ENCODE data around the gene NECTIN1. TPM values are rescaled to one million over a fixed set of nuclear protein-coding genes. Genes with fewer than 3 reads are reported as not detected.

The NECTIN1 gene
- total RNA-seq, 1 experiment from 2014 or later = 2.3 TPM

DNA sequence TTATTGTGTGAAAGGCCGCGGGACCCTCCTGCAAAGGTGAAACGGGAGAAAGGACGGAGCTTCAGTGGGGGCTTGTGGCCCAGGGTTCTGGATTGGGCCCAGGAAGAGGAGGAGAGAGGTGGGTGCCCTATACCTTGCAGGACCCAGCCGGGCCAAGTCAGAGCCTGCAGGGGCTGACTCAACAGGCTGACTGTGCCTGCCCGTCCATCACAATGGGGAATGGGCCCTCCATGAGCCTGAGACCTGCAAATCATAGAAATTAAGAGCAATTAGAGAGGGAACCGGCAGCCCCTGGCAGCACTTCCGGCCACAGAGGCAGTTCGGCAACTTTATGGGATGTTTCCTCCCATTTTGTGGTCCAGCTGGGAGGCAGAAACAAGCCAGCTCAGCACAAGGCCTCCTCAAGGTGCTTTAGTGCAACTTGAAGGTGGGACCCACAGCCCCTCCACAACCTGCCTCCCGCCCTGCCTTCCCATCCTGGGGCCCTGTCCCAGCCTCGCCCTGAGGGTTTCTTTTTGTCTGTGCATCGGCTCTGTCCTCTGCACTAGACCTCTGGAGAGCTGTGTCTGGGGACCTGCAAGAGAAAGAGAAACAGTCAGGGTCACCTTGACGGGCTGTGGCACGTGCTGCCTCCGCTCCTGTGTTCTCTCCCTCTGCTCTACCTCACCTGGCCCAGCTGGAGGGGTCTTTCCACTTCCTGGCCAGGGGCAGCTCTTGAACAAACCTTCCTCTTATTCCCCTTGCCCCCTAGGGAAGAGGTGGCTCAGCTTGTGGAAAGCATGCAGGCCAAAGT is 19.1 kb upstream of the NECTIN1 start:
- no peaks in the 10 kb centered on the region for H3K9me3 ChIP-seq (replicated peaks)
- no peaks in the 10 kb centered on the region for H3K36me3 ChIP-seq
- DNase-seq (ENCODE audit: low read depth in 1 of 2, low spot score in 2 of 2) = no peak
- no peaks in the 10 kb centered on the region for H3K27me3 ChIP-seq (replicated peaks)
- no peak overlapping the region for H3K4me3 ChIP-seq
- H3K4me1 ChIP-seq (replicated peaks) = no peaks in the 10 kb centered on the region
- H3K27ac ChIP-seq = no peak overlapping the region

GRCh38 chr11:119745776-119746535 is 17.0 kb upstream of the NECTIN1 start:
- no peak for DNase-seq (ENCODE audit: low read depth in 1 of 2, low spot score in 2 of 2)
- Histone ChIP-seq H3K36me3 (no peaks in the 10 kb centered on the region), H3K9me3 (replicated peaks) (no peaks in the 10 kb centered on the region), H3K4me1 (replicated peaks) (no peaks in the 10 kb centered on the region), H3K27me3 (replicated peaks) (no peaks in the 10 kb centered on the region), H3K4me3 (no peak overlapping the region), H3K27ac (no peak overlapping the region)

- no peaks in the 10 kb centered on the region for H3K27me3 ChIP-seq (replicated peaks)
Measured at GRCh38 chr11:119745112-119745511, 16.1 kb upstream of the NECTIN1 start.

GRCh38 chr11:119744577-119744976 is 15.6 kb upstream of the NECTIN1 start:
- Histone ChIP-seq H3K27ac (no peak overlapping the region), H3K4me3 (no peak overlapping the region), H3K4me1 (replicated peaks) (no peaks in the 10 kb centered on the region), H3K27me3 (replicated peaks) (no peaks in the 10 kb centered on the region), H3K36me3 (no peaks in the 10 kb centered on the region), H3K9me3 (replicated peaks) (no peaks in the 10 kb centered on the region)
- DNase-seq (ENCODE audit: low read depth in 1 of 2, low spot score in 2 of 2) = no peak

More at GRCh38 chr11:119745112-119745511, 16.1 kb upstream of the NECTIN1 start:
- Histone ChIP-seq H3K36me3 (no peaks in the 10 kb centered on the region), H3K27ac (no peak overlapping the region), H3K4me1 (replicated peaks) (no peaks in the 10 kb centered on the region), H3K4me3 (no peak overlapping the region), H3K9me3 (replicated peaks) (no peaks in the 10 kb centered on the region)
- no peak for DNase-seq (ENCODE audit: low read depth in 1 of 2, low spot score in 2 of 2)

- Histone ChIP-seq H3K4me1 (replicated peaks) (no peaks in the 10 kb centered on the region), H3K4me3 (no peak overlapping the region), H3K27me3 (replicated peaks) (no peaks in the 10 kb centered on the region), H3K36me3 (no peaks in the 10 kb centered on the region), H3K27ac (no peak overlapping the region), H3K9me3 (replicated peaks) (no peaks in the 10 kb centered on the region)
- no peak for DNase-seq (ENCODE audit: low read depth in 1 of 2, low spot score in 2 of 2)
Measured at GRCh38 chr11:119743006-119743405, 14.0 kb upstream of the NECTIN1 start.

GRCh38 chr11:119742263-119742861 is 13.4 kb upstream of the NECTIN1 start:
- no peaks in the 10 kb centered on the region for H3K27me3 ChIP-seq (replicated peaks)

DNA sequence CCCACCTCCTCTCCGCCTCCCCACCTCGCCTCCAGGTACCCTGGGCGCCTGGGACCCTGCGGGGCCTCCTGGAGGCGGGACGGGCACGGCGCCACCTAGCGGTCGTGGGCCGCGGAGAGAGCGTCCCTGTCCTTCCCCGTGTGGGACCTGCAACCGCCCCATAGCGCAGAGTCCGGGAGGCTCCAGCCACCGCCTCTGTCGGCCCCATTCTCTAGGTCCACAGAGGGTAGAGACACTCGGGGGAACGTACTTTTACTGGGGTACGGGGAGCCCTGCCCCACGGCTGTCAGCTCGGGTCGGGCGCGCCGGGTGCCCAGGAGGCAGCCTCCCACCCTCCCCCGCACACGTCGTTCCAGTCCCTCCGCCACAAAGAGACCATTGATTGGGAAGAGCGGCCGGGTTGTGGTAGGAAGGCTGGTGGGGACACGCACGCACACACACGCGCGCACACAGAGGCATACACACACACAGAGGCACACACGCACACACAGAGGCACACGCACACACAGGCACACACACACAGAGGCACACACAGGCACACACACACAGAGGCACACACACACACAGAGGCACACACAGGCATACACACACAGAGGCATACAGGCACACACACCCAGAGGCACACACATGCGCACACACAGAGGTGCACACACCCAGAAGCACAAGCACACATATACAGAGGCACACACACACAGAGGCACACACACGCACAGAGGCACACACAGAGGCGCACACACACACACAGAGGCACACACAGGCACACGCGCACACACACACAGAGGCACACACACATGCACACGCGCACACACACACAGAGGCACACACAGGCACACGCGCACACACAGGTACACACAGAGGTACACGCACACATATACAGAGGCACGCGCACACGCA is 12.6 kb upstream of the NECTIN1 start:
- H3K27ac ChIP-seq = no peak overlapping the region
- DNase-seq (ENCODE audit: low read depth in 1 of 2, low spot score in 2 of 2) = no peak
- H3K4me3 ChIP-seq = no peak overlapping the region
- no peaks in the 10 kb centered on the region for H3K9me3 ChIP-seq (replicated peaks)
- no peaks in the 10 kb centered on the region for H3K36me3 ChIP-seq
- no peaks in the 10 kb centered on the region for H3K4me1 ChIP-seq (replicated peaks)
- H3K27me3 ChIP-seq (replicated peaks) = no peaks in the 10 kb centered on the region

More at GRCh38 chr11:119742263-119742861, 13.4 kb upstream of the NECTIN1 start:
- no peaks in the 10 kb centered on the region for H3K9me3 ChIP-seq (replicated peaks)
- no peak overlapping the region for H3K27ac ChIP-seq
- H3K4me1 ChIP-seq (replicated peaks) = no peaks in the 10 kb centered on the region
- no peak for DNase-seq (ENCODE audit: low read depth in 1 of 2, low spot score in 2 of 2)
- H3K4me3 ChIP-seq = no peak overlapping the region
- H3K36me3 ChIP-seq = no peaks in the 10 kb centered on the region

DNA sequence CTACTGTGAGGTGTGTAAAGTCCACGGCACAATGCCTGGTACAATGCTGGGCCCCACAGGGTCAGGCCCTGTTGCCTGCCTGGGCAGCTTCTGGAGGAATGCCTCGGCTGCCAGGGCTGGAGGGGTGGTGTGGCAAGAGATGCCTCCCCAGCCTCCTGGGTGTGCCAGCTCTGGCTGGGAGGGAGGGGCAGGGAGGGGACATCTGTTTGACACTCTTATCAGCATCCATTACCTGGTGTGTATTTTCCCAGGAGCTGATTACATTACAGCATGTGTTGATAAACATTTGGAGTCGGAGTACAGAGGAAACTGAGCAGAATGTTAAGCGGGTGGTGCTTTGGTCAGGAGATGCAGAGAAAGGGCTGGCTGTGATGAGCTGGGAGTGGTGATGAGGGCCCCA is 11.0 kb upstream of the NECTIN1 start:
- Histone ChIP-seq H3K36me3 (no peaks in the 10 kb centered on the region), H3K27me3 (replicated peaks) (no peaks in the 10 kb centered on the region), H3K4me1 (replicated peaks) (no peaks in the 10 kb centered on the region), H3K9me3 (replicated peaks) (no peaks in the 10 kb centered on the region), H3K27ac (no peak overlapping the region), H3K4me3 (no peak overlapping the region)
- DNase-seq (ENCODE audit: low read depth in 1 of 2, low spot score in 2 of 2) = no peak

GRCh38 chr11:119739021-119739703 is 10.2 kb upstream of the NECTIN1 start:
- no peak overlapping the region for H3K4me3 ChIP-seq
- no peaks in the 10 kb centered on the region for H3K36me3 ChIP-seq
- H3K9me3 ChIP-seq (replicated peaks) = no peaks in the 10 kb centered on the region
- DNase-seq (ENCODE audit: low read depth in 1 of 2, low spot score in 2 of 2) = no peak
- H3K27ac ChIP-seq = no peak overlapping the region
- no peaks in the 10 kb centered on the region for H3K27me3 ChIP-seq (replicated peaks)
- no peaks in the 10 kb centered on the region for H3K4me1 ChIP-seq (replicated peaks)

GRCh38 chr11:119738059-119738439 is 9.0 kb upstream of the NECTIN1 start:
- no peak for DNase-seq (ENCODE audit: low read depth in 1 of 2, low spot score in 2 of 2)
- no peak overlapping the region for H3K27ac ChIP-seq
- H3K9me3 ChIP-seq (replicated peaks) = no peaks in the 10 kb centered on the region
- H3K27me3 ChIP-seq (replicated peaks) = no peaks in the 10 kb centered on the region
- no peak overlapping the region for H3K4me3 ChIP-seq
- no peaks in the 10 kb centered on the region for H3K4me1 ChIP-seq (replicated peaks)
- no peaks in the 10 kb centered on the region for H3K36me3 ChIP-seq

GRCh38 chr11:119737366-119738058 is 8.5 kb upstream of the NECTIN1 start:
- Histone ChIP-seq H3K27ac (no peak overlapping the region), H3K4me1 (replicated peaks) (no peaks in the 10 kb centered on the region)

DNA sequence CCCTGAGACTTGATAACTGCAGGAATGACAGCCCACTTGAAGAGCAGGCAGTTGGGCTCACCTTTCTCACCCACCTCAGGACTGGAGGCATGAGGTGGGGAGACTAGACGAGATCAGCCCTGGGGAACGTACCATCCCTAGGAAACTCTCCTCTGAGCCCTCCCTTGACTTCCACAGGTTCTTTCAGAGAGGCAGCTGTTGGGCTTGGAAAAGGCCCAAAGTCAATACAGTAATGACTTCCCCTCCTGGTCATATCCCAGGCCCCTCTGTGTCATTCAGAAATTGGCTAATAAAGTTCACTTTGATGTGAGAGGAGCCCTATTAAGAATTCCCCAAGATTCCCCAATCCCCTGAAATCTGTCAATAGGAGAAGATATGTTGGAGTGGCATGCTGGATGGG is 5.8 kb upstream of the NECTIN1 start:
- H3K9me3 ChIP-seq (replicated peaks) = no peaks in the 10 kb centered on the region
- H3K27me3 ChIP-seq (replicated peaks) = no peaks in the 10 kb centered on the region
- DNase-seq (ENCODE audit: low read depth in 1 of 2, low spot score in 2 of 2) = no peak
- 0 out of 2 replicates have a peak, but pooled peaks cover 3% of the 10 kb centered on the region for H3K4me1 ChIP-seq (replicated peaks)
- no peak overlapping the region for H3K4me3 ChIP-seq
- H3K27ac ChIP-seq = no peak overlapping the region
- no peaks in the 10 kb centered on the region for H3K36me3 ChIP-seq

More at GRCh38 chr11:119737366-119738058, 8.5 kb upstream of the NECTIN1 start:
- Histone ChIP-seq H3K36me3 (no peaks in the 10 kb centered on the region), H3K9me3 (replicated peaks) (no peaks in the 10 kb centered on the region), H3K27me3 (replicated peaks) (no peaks in the 10 kb centered on the region), H3K4me3 (no peak overlapping the region)
- DNase-seq (ENCODE audit: low read depth in 1 of 2, low spot score in 2 of 2) = no peak
